PFSK-1 (cell line): ENCODE data around the gene TXLNG.

Experiments
- FOXP2 ChIP-seq: optimal IDR thresholded peaks from 2 replicates; pipeline ENCODE3; 2011; ENCODE audit warnings: borderline replicate concordance, control low read depth, inconsistent platforms; ENCODE audit not compliant: insufficient read depth; ENCODE audit errors: extremely low read length, extremely low read depth
- POLR2AphosphoS5 ChIP-seq: IDR thresholded peaks from 2 replicates; pipeline ENCODE4 v1.6.1; 2012; ENCODE audit warnings: low read depth, mild to moderate bottlenecking, control low read depth, low read length, moderate library complexity
- SIN3A ChIP-seq: IDR thresholded peaks from 2 replicates; pipeline ENCODE4 v1.6.1; 2012; ENCODE audit warnings: mild to moderate bottlenecking, low read length, moderate library complexity, borderline replicate concordance; ENCODE audit not compliant: insufficient read depth
- TAF1 ChIP-seq: IDR thresholded peaks from 2 replicates; pipeline ENCODE4 v1.6.1; 2012; ENCODE audit warnings: low read length, control low read depth, borderline replicate concordance; ENCODE audit not compliant: insufficient read depth
- TF ChIP-seq, protein P1 (sequence below), 2 experiments: IDR thresholded peaks; 2 replicates each; pipeline versions ENCODE4 v1.6.1 to v1.8.0; 2011 to 2012; ENCODE audit warnings: low read depth in 2 of 2, low read length in 2 of 2, control low read depth in 1 of 2, inconsistent platforms in 1 of 2, mild to moderate bottlenecking in 1 of 2, moderate library complexity in 1 of 2; ENCODE audit not compliant: insufficient read depth in 1 of 2

The TXLNG gene

GRCh38 chrX:16756724-16757123 is 29.5 kb upstream of the TXLNG start:
- no peak for TF ChIP-seq SIN3A

GRCh38 chrX:16762579-16762978 is 23.7 kb upstream of the TXLNG start:
- TF ChIP-seq FOXP2 (no peak), TAF1 (no peak), SIN3A (no peak), POLR2AphosphoS5 (no peak)
- TF ChIP-seq, protein P1, sequence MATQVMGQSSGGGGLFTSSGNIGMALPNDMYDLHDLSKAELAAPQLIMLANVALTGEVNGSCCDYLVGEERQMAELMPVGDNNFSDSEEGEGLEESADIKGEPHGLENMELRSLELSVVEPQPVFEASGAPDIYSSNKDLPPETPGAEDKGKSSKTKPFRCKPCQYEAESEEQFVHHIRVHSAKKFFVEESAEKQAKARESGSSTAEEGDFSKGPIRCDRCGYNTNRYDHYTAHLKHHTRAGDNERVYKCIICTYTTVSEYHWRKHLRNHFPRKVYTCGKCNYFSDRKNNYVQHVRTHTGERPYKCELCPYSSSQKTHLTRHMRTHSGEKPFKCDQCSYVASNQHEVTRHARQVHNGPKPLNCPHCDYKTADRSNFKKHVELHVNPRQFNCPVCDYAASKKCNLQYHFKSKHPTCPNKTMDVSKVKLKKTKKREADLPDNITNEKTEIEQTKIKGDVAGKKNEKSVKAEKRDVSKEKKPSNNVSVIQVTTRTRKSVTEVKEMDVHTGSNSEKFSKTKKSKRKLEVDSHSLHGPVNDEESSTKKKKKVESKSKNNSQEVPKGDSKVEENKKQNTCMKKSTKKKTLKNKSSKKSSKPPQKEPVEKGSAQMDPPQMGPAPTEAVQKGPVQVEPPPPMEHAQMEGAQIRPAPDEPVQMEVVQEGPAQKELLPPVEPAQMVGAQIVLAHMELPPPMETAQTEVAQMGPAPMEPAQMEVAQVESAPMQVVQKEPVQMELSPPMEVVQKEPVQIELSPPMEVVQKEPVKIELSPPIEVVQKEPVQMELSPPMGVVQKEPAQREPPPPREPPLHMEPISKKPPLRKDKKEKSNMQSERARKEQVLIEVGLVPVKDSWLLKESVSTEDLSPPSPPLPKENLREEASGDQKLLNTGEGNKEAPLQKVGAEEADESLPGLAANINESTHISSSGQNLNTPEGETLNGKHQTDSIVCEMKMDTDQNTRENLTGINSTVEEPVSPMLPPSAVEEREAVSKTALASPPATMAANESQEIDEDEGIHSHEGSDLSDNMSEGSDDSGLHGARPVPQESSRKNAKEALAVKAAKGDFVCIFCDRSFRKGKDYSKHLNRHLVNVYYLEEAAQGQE (IDR thresholded peaks at IDR 0.05; ENCODE audit: insufficient read depth in 1 of 2, low read depth in 2 of 2, low read length in 2 of 2): no peak

DNA sequence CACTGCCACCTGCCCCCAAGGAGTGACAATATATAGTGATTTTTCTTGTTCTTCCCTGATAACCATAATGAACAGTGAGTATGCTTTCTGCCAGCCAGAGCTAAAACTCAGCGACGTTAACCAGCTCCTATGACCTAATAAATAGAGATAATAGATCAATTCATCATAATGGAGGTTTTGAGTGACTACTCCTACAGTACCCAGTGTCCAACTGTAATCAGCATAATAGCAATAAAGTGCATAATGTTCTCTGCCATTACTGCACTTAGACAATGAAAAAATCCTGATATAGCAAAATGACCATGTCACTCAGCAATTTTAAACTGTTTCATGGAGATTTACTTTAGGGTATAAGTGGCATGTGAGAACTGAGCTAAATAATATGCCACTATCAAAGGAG is 20.7 kb upstream of the TXLNG start:
- TF ChIP-seq POLR2AphosphoS5 (no peak), TAF1 (no peak), SIN3A (no peak), FOXP2 (no peak)
- TF ChIP-seq, protein P1 (IDR thresholded peaks at IDR 0.05; ENCODE audit: insufficient read depth in 1 of 2, low read depth in 2 of 2, low read length in 2 of 2): no peak

GRCh38 chrX:16770970-16771482 is 15.2 kb upstream of the TXLNG start:
- TF ChIP-seq, protein P1 (IDR thresholded peaks at IDR 0.05; ENCODE audit: insufficient read depth in 1 of 2, low read depth in 2 of 2, low read length in 2 of 2): no peak
- TF ChIP-seq FOXP2: no peak

DNA sequence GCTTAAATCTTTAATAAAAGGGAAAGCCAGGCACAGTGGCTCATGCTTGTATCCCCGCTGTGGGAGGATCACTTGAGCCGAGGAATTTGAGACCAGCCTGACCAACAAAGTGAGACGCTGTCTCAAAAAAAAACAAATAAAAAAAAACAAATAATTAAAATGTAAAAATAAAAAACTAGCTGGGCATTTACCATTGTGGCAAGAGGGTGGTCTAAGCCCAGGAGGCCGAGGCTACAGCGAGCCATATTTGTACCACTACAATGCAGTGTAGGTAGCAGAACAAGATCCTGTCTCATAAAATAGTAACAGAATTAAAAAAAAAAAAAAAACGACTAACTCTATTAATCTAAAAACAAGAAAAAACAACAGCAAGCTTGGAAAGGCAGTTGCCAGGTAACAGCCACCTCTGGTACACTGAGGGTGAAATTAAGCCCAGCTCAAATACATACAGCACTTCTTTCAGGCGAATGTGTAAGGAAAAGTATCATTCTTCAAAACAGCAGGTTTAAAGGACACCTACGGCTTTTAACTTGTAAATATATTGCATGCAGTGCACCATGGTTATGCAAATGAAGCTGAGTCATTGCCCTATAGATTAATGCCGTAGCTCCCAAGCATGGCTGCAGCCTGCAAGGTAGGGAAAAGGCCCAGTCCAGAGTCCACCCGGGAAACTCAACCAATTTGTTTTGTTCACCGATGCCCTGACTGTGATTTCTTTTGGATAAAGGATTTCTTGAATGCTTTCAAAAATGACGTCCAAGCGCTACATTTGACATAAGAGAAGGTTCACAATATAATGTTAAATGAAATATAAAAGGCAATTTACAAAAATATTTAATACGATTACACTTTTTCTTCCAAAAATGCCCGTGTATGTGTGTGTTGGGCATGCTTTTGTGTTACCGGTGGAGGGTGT is 14.5 kb upstream of the TXLNG start:
- TF ChIP-seq SIN3A: peak; percentile 90; the same call in 1 of the 2 replicates
- TF ChIP-seq TAF1: no peak
- TF ChIP-seq POLR2AphosphoS5: peak; percentile 99

DNA sequence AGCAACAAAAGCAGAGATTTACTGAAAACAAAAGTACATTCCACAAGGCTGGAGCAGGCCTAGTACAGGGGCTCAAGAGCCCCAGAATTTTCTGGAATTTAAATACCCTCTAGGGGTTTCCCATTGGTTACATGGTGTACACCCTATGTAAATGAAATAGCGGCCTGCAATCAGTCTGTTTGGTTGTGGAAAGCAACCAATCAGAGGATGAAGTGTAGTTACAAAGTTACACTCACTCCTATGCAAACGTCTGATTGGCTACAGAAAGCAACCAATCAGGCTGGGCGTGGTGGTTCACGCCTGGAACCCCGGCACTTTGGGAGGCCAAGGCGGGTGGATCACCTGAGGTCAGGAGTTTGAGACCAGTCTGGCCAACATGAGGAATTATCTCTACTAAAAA is 13.8 kb upstream of the TXLNG start:
- TF ChIP-seq TAF1: no peak
- no peak for TF ChIP-seq SIN3A
